IMR-90 (cell line): ENCODE measurements around the gene MDFI. TPM values are rescaled to one million over a fixed set of nuclear protein-coding genes. Genes with fewer than 3 reads are reported as not detected.

Experiments used
- ATAC-seq: fragments of 200-7000 bp; cut with Tn5 transposase; 2 replicates; pipeline ENCODE4 v1.9.1; 2020; ENCODE audit warnings: low read depth, mild to moderate bottlenecking, moderate library complexity
- BruUV-seq: library from RNA; stranded (reverse); fragments of 400-500 nt; replicated peaks from 2 replicates; lab custom pipeline; 2021; lab: Mats Ljungman, UMichigan
- CTCF ChIA-PET: fragments of 300-600 bp; formaldehyde crosslinking; extraction: SDS; loops from one replicate; lab custom pipeline; 2021; ENCODE audit warnings: antibody characterized with exemption; lab: Yijun Ruan, JAX
- POLR2A ChIA-PET: fragments of 300-600 bp; sonication (Branson Sonifier 250); formaldehyde crosslinking; loops from one replicate; lab custom pipeline; 2022; ENCODE audit warnings: antibody characterized with exemption; ENCODE audit not compliant: unreplicated experiment; lab: Charles Lee
- DNase-seq: peaks from one replicate; pipeline ENCODE4 v3.0.0; 2013
- H2AFZ ChIP-seq: replicated peaks from 2 replicates; pipeline ENCODE3; 2013; ENCODE audit warnings: low read length, mild to moderate bottlenecking; ENCODE audit not compliant: poor library complexity
- H2AK5ac ChIP-seq: 2 replicates; pipeline ENCODE4 v1.6.1; 2013; ENCODE audit warnings: low read depth, low read length, inconsistent platforms
- H2AK9ac ChIP-seq: replicated peaks from 2 replicates; pipeline ENCODE3; 2013; ENCODE audit warnings: mild to moderate bottlenecking, low read depth, low read length, moderate library complexity; ENCODE audit not compliant: poor library complexity
- H2BK120ac ChIP-seq: 2 replicates; pipeline ENCODE4 v1.6.1; 2013; ENCODE audit warnings: low read depth, low read length, inconsistent platforms
- H2BK15ac ChIP-seq: 3 replicates; pipeline ENCODE4 v1.6.1; 2013; ENCODE audit warnings: low read depth, low read length, inconsistent platforms
- H2BK20ac ChIP-seq: 2 replicates; pipeline ENCODE4 v1.6.1; 2013; ENCODE audit warnings: low read depth, mild to moderate bottlenecking, inconsistent platforms, low read length, moderate library complexity
- H2BK5ac ChIP-seq: 2 replicates; pipeline ENCODE4 v1.6.1; 2013; ENCODE audit warnings: mild to moderate bottlenecking, low read depth, low read length, inconsistent platforms; ENCODE audit not compliant: poor library complexity, severe bottlenecking
- H3K14ac ChIP-seq: replicated peaks from 2 replicates; pipeline ENCODE4 v1.6.1; 2013; ENCODE audit warnings: low read depth, low read length, inconsistent platforms
- H3K18ac ChIP-seq: 2 replicates; pipeline ENCODE4 v1.6.1; 2013; ENCODE audit warnings: low read depth, low read length, control low read depth
- H3K23ac ChIP-seq: 2 replicates; pipeline ENCODE4 v1.6.1; 2013; ENCODE audit warnings: low read depth, low read length, inconsistent platforms
- H3K27ac ChIP-seq: 2 replicates; pipeline ENCODE4 v1.5.1; 2013; ENCODE audit warnings: mild to moderate bottlenecking, control low read depth, low read length; ENCODE audit not compliant: insufficient read depth
- H3K27me3 ChIP-seq: 2 replicates; pipeline ENCODE4 v1.6.1; 2013; ENCODE audit warnings: low read length; ENCODE audit not compliant: control insufficient read depth, insufficient read depth
- H3K36me3 ChIP-seq: 2 replicates; pipeline ENCODE4 v1.6.1; 2013; ENCODE audit warnings: low read length, mixed read lengths; ENCODE audit not compliant: control insufficient read depth, insufficient read depth
- H3K4ac ChIP-seq: 2 replicates; pipeline ENCODE4 v1.6.1; 2013; ENCODE audit warnings: low read depth, low read length, inconsistent platforms
- H3K4me1 ChIP-seq: 2 replicates; pipeline ENCODE4 v1.6.1; 2013; ENCODE audit warnings: low read length, mixed read lengths; ENCODE audit not compliant: control insufficient read depth, insufficient read depth
- H3K4me2 ChIP-seq: 2 replicates; pipeline ENCODE4 v1.6.1; 2013; ENCODE audit warnings: low read depth, mild to moderate bottlenecking, control low read depth, low read length, moderate library complexity
- H3K4me3 ChIP-seq: 2 replicates; pipeline ENCODE4 v1.5.1; 2013; ENCODE audit warnings: low read depth, mild to moderate bottlenecking, control low read depth, low read length, moderate library complexity; ENCODE audit not compliant: insufficient read depth
- H3K56ac ChIP-seq: 2 replicates; pipeline ENCODE4 v1.6.1; 2013; ENCODE audit warnings: low read length, inconsistent platforms; ENCODE audit not compliant: insufficient read depth; ENCODE audit errors: extremely low read depth
- H3K79me1 ChIP-seq, 2 experiments: 2 replicates each; pipeline ENCODE4 v1.6.1; 2013; ENCODE audit warnings: low read length in 2 of 2, inconsistent platforms in 1 of 2, low read depth in 1 of 2
- H3K9ac ChIP-seq: 2 replicates; pipeline ENCODE4 v1.6.1; 2013; ENCODE audit warnings: low read depth, low read length, control low read depth
- H3K9me1 ChIP-seq: 2 replicates; pipeline ENCODE4 v1.6.1; 2013; ENCODE audit warnings: low read length, inconsistent platforms; ENCODE audit not compliant: insufficient read depth
- H3K9me3 ChIP-seq: 2 replicates; pipeline ENCODE4 v1.6.1; 2013; ENCODE audit warnings: low read length; ENCODE audit not compliant: control insufficient read depth, insufficient read depth
- H4K20me1 ChIP-seq: 2 replicates; pipeline ENCODE4 v1.6.1; 2013; ENCODE audit warnings: low read length, inconsistent platforms; ENCODE audit not compliant: insufficient read depth
- H4K5ac ChIP-seq: 2 replicates; pipeline ENCODE4 v1.6.1; 2013; ENCODE audit warnings: mild to moderate bottlenecking, low read depth, low read length, control low read depth
- H4K8ac ChIP-seq, 2 experiments: 2 replicates each; pipeline ENCODE4 v1.6.1; 2013; ENCODE audit warnings: low read depth in 2 of 2, low read length in 2 of 2, control low read depth in 1 of 2, inconsistent platforms in 1 of 2
- H4K91ac ChIP-seq: 2 replicates; pipeline ENCODE4 v1.6.1; 2013; ENCODE audit warnings: low read depth, low read length, inconsistent platforms; ENCODE audit not compliant: insufficient read depth
- BHLHE40 ChIP-seq: fragments of 150-350 bp; IDR thresholded peaks from 2 replicates; pipeline ENCODE4 v1.6.1; 2016; ENCODE audit warnings: mild to moderate bottlenecking, low read depth, low read length
- CEBPB ChIP-seq: IDR thresholded peaks from 2 replicates; pipeline ENCODE4 v1.6.1; 2012; ENCODE audit warnings: low read depth, low read length, improper control_type of control experiment
- CHD1 ChIP-seq: IDR thresholded peaks from 2 replicates; pipeline ENCODE4 v1.6.1; 2012; ENCODE audit warnings: low read depth, low read length, improper control_type of control experiment
- CTCF ChIP-seq: conservative IDR thresholded peaks from 2 replicates; pipeline ENCODE4 v1.5.1; 2012; ENCODE audit warnings: mild to moderate bottlenecking, low read depth, low read length, improper control_type of control experiment
- FOS ChIP-seq: fragments of 150-350 bp; IDR thresholded peaks from 2 replicates; pipeline ENCODE4 v1.6.1; 2016; ENCODE audit warnings: low read depth, low read length
- MAFK ChIP-seq: IDR thresholded peaks from 2 replicates; pipeline ENCODE4 v1.6.1; 2012; ENCODE audit warnings: low read depth, low read length, improper control_type of control experiment
- MAZ ChIP-seq: IDR thresholded peaks from 2 replicates; pipeline ENCODE4 v1.6.1; 2012; ENCODE audit warnings: low read depth, mild to moderate bottlenecking, low read length, improper control_type of control experiment, moderate library complexity, borderline replicate concordance
- MXI1 ChIP-seq: IDR thresholded peaks from 2 replicates; pipeline ENCODE4 v1.6.1; 2012; ENCODE audit warnings: low read depth, mild to moderate bottlenecking, low read length, moderate library complexity, borderline replicate concordance
- NFE2L2 ChIP-seq: fragments of 150-350 bp; IDR thresholded peaks from 2 replicates; pipeline ENCODE4 v1.6.1; 2016; ENCODE audit warnings: low read depth, mild to moderate bottlenecking, low read length
- POLR2A ChIP-seq: IDR thresholded peaks from 2 replicates; pipeline ENCODE4 v1.6.1; 2012; ENCODE audit warnings: mild to moderate bottlenecking, low read depth, low read length
- RAD21 ChIP-seq: IDR thresholded peaks from 2 replicates; pipeline ENCODE4 v1.6.1; 2012; ENCODE audit warnings: low read length, improper control_type of control experiment
- RCOR1 ChIP-seq: IDR thresholded peaks from 2 replicates; pipeline ENCODE4 v1.6.1; 2012; ENCODE audit warnings: mild to moderate bottlenecking, low read length, improper control_type of control experiment; ENCODE audit not compliant: insufficient replicate concordance
- RFX5 ChIP-seq: IDR thresholded peaks from 2 replicates; pipeline ENCODE4 v1.8.0; 2012; ENCODE audit warnings: low read depth, mild to moderate bottlenecking, low read length, moderate library complexity
- SMC3 ChIP-seq: fragments of 150-350 bp; IDR thresholded peaks from 2 replicates; pipeline ENCODE4 v1.6.1; 2016; ENCODE audit warnings: low read depth, mild to moderate bottlenecking, antibody characterized with exemption, low read length, moderate library complexity
- WGBS, 2 experiments: methylation state at CpG; one replicate each; pipeline versions ENCODE4 v1.1.5 to v1.1.7; 2013; ENCODE audit warnings: missing lambda C conversion rate in 2 of 2; ENCODE audit not compliant: insufficient read length in 1 of 2; ENCODE audit errors: extremely low coverage in 2 of 2; 5-methylcytosine and 5-hydroxymethylcytosine counted together
- dilution Hi-C: fragments of 300-500 bp; cut with HindIII; formaldehyde crosslinking; loops from one replicate; pipeline ENCODE4 v1.14.3; 2018; ENCODE audit warnings: low sequenced_read_pairs; ENCODE audit not compliant: unreplicated experiment
- in situ Hi-C: fragments of 300-500 bp; cut with MboI; formaldehyde crosslinking; loops from 3 replicates; pipeline ENCODE4 v1.14.3; 2019; ENCODE audit warnings: low sequenced_read_pairs, inconsistent platforms, mixed read lengths
- intact Hi-C: fragments of 100-400 bp; cut with micrococcal nuclease; formaldehyde crosslinking; loops from 2 replicates; pipeline ENCODE4 v1.10.0; 2022
- polyA plus RNA-seq, 3 experiments: library from polyadenylated mRNA; depleted of rRNA; stranded (reverse); fragments of >200 nt; gene quantifications; 2 replicates each; pipeline ENCODE4 v1.2.3, GENCODE V29; 2012; ENCODE audit warnings: low replicate concordance in 1 of 3
- total RNA-seq: library from RNA; depleted of rRNA; stranded (reverse); fragments of >200 nt; gene quantifications from 2 replicates; pipeline ENCODE4 v1.2.3, GENCODE V29; 2012
- TF ChIP-seq, protein P1 (sequence below): fragments of 150-350 bp; IDR thresholded peaks from 2 replicates; pipeline ENCODE4 v1.6.1; 2017; ENCODE audit warnings: mild to moderate bottlenecking, antibody characterized with exemption, low read length, low read depth
- TF ChIP-seq, protein P2 (sequence below): fragments of 150-350 bp; IDR thresholded peaks from 2 replicates; pipeline ENCODE4 v1.6.1; 2016; ENCODE audit warnings: low read depth, mild to moderate bottlenecking, low read length, moderate library complexity, borderline replicate concordance

MDFI gene
- total and polyA plus RNA-seq, 2 of the 4 experiments (the other 2 are of a cell fraction) = 0.18 to 0.29 TPM

DNA sequence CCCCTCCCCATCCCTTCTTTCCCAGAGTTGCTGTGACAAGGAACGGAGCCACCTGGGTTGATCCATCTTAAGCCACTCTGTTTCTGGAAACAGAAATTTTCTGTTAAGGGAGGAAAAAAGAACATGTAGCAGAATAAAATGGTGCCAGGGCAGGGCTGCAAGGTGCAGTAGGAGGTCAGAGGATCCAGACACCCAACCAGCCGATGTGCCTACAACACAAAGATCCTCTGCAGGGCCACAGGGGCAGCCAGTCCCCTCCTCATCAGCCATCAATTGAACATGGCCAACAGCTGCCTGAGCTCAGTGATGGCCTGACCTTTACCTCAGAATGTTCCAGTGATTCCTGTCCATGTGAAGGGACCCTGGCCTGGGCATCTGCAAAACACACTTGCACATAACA lies 11.9 kb downstream of the MDFI start:
- no peak overlapping the region for H2BK5ac ChIP-seq
- intact Hi-C loops (no loop called here), in situ Hi-C loops (no loop called here), dilution Hi-C loops (no loop called here)
- ChIA-PET POLR2A (no interaction called here), CTCF (no interaction called here)
- H4K91ac ChIP-seq = no peak overlapping the region
- no peaks in the 10 kb centered on the region for H3K79me1 ChIP-seq
- H3K4ac ChIP-seq = no peak overlapping the region
- H3K4me1 ChIP-seq = no peaks in the 10 kb centered on the region
- DNase-seq (no peak), ATAC-seq (no peak)
- H3K9me3 ChIP-seq = no peaks in the 10 kb centered on the region
- H3K4me2 ChIP-seq = no peak overlapping the region
- no peak overlapping the region for H3K4me3 ChIP-seq
- no peak overlapping the region for H2AK9ac ChIP-seq
- no peak for TF ChIP-seq MAFK
- no peak for TF ChIP-seq RCOR1
- TF ChIP-seq, protein P1, sequence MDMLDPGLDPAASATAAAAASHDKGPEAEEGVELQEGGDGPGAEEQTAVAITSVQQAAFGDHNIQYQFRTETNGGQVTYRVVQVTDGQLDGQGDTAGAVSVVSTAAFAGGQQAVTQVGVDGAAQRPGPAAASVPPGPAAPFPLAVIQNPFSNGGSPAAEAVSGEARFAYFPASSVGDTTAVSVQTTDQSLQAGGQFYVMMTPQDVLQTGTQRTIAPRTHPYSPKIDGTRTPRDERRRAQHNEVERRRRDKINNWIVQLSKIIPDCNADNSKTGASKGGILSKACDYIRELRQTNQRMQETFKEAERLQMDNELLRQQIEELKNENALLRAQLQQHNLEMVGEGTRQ = no peak
- no peak for TF ChIP-seq BHLHE40
- no peak for TF ChIP-seq RAD21
- no peak for TF ChIP-seq SMC3
- no peak for TF ChIP-seq NFE2L2
- no peak for TF ChIP-seq CTCF
- no peak for TF ChIP-seq FOS
- no peak for TF ChIP-seq RFX5
- TF ChIP-seq CHD1 = no peak
- TF ChIP-seq POLR2A = no peak
- TF ChIP-seq CEBPB = no peak
- TF ChIP-seq MAZ = no peak
- no peak for TF ChIP-seq MXI1
- TF ChIP-seq, protein P2, sequence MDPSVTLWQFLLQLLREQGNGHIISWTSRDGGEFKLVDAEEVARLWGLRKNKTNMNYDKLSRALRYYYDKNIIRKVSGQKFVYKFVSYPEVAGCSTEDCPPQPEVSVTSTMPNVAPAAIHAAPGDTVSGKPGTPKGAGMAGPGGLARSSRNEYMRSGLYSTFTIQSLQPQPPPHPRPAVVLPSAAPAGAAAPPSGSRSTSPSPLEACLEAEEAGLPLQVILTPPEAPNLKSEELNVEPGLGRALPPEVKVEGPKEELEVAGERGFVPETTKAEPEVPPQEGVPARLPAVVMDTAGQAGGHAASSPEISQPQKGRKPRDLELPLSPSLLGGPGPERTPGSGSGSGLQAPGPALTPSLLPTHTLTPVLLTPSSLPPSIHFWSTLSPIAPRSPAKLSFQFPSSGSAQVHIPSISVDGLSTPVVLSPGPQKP = no peak
- H2AFZ ChIP-seq = no peak overlapping the region
- no TSS peak for BruUV-seq
- no peak overlapping the region for H3K14ac ChIP-seq
- H2BK120ac ChIP-seq = no peak overlapping the region
- no CpG with 5 or more reads among the region's 2 CpGs for WGBS, 2 experiments
- no peak overlapping the region for H3K9ac ChIP-seq
- H3K27me3 ChIP-seq = peaks cover 54% of the 10 kb centered on the region
- H2AK5ac ChIP-seq = no peak overlapping the region
- H3K56ac ChIP-seq = no peak overlapping the region
- no peaks in the 10 kb centered on the region for H4K20me1 ChIP-seq
- no peak overlapping the region for H4K8ac ChIP-seq
- H3K18ac ChIP-seq = no peak overlapping the region
- no peak overlapping the region for H2BK20ac ChIP-seq
- H4K5ac ChIP-seq = no peak overlapping the region
- H3K9me1 ChIP-seq = no peaks in the 10 kb centered on the region
- H2BK15ac ChIP-seq = no peak overlapping the region
- no peak overlapping the region for H3K27ac ChIP-seq
- no peaks in the 10 kb centered on the region for H3K36me3 ChIP-seq
- no peak overlapping the region for H3K23ac ChIP-seq
